GM12878 (cell line): ENCODE results near the gene PDCD11. TPM values are rescaled to one million over a fixed set of nuclear protein-coding genes. Genes with fewer than 3 reads are reported as not detected.

ENCODE experiments used
- ATAC-seq: fragments of 200-7000 bp; cut with Tn5 transposase; 3 replicates; pipeline ENCODE4 v1.9.1; 2020; ENCODE audit warnings: mild to moderate bottlenecking, moderate library complexity
- BruUV-seq: library from RNA; stranded (reverse); fragments of 400-500 nt; replicated peaks from 2 replicates; lab custom pipeline; 2021; lab: Mats Ljungman, UMichigan
- CTCF ChIA-PET: fragments of 300-600 bp; sonication (Branson Sonifier 250); formaldehyde crosslinking; extraction: SDS; loops from one replicate; lab custom pipeline; 2021; ENCODE audit warnings: inconsistent platforms; lab: Yijun Ruan, JAX
- POLR2A ChIA-PET: fragments of 350-600 bp; formaldehyde crosslinking; extraction: SDS; loops from one replicate; lab custom pipeline; 2021; ENCODE audit warnings: inconsistent platforms; lab: Charles Lee
- RAD21 ChIA-PET: fragments of 300-600 bp; sonication (Branson Sonifier 250); formaldehyde crosslinking; loops from one replicate; lab custom pipeline; 2023; ENCODE audit warnings: antibody characterized with exemption; ENCODE audit not compliant: unreplicated experiment; lab: Charles Lee
- SMC1A ChIA-PET: fragments of 300-600 bp; sonication (Branson Sonifier 250); formaldehyde crosslinking; loops from one replicate; lab custom pipeline; 2023; ENCODE audit not compliant: unreplicated experiment, uncharacterized antibody; lab: Charles Lee
- DNase-seq: peaks from one replicate; pipeline ENCODE4 v3.0.0-alpha.2; 2011; ENCODE audit warnings: low read depth, low spot score
- FAIRE-seq: peaks from 3 replicates; lab custom pipeline; 2011; peaks lifted over from hg19 to GRCh38; lab: Jason Lieb, UNC
- H2AFZ ChIP-seq: 2 replicates; pipeline ENCODE4 v1.6.0; 2011; ENCODE audit warnings: low read depth, low read length, control low read depth; ENCODE audit not compliant: control insufficient read depth
- H3K27ac ChIP-seq: 2 replicates; pipeline ENCODE4 v1.5.1; 2011; ENCODE audit warnings: control low read depth; ENCODE audit not compliant: control insufficient read depth, insufficient read depth
- H3K27me3 ChIP-seq, 2 experiments: replicated peaks in 1 of 2; 2 replicates each; pipeline versions ENCODE4 v1.6.0 to v1.6.1; 2011; ENCODE audit warnings: low read length in 1 of 2; ENCODE audit not compliant: control insufficient read depth in 2 of 2, insufficient read depth in 2 of 2
- H3K36me3 ChIP-seq, 2 experiments: 2 replicates each; pipeline ENCODE4 v1.5.1; 2011; ENCODE audit warnings: low read length in 1 of 2; ENCODE audit not compliant: control insufficient read depth in 2 of 2, insufficient read depth in 2 of 2
- H3K4me1 ChIP-seq: 2 replicates; pipeline ENCODE4 v1.6.1; 2011; ENCODE audit warnings: mild to moderate bottlenecking, low read length, moderate library complexity, mixed read lengths; ENCODE audit not compliant: control insufficient read depth, insufficient read depth
- H3K4me2 ChIP-seq: 2 replicates; pipeline ENCODE4 v1.6.0; 2011; ENCODE audit warnings: control low read depth; ENCODE audit not compliant: control insufficient read depth, insufficient read depth
- H3K4me3 ChIP-seq: fragments of 200-600 bp; sonication (generic); 2 replicates; pipeline ENCODE4 v1.5.1; 2016
- H3K79me2 ChIP-seq: 2 replicates; pipeline ENCODE4 v1.6.0; 2011; ENCODE audit warnings: low read length; ENCODE audit not compliant: control insufficient read depth, insufficient read depth
- H3K9ac ChIP-seq: 2 replicates; pipeline ENCODE4 v1.8.0; 2011; ENCODE audit warnings: low read length, control low read depth, mixed read lengths; ENCODE audit not compliant: control insufficient read depth, insufficient read depth
- H3K9me3 ChIP-seq: replicated peaks from 3 replicates; pipeline ENCODE4 v1.5.1; 2011; ENCODE audit warnings: mild to moderate bottlenecking, low read length; ENCODE audit not compliant: control insufficient read depth, insufficient read depth
- H4K20me1 ChIP-seq: 2 replicates; pipeline ENCODE4 v1.6.0; 2011; ENCODE audit not compliant: control insufficient read depth, insufficient read depth
- BACH1 ChIP-seq: fragments of 450-650 bp; IDR thresholded peaks from 2 replicates; pipeline ENCODE4 v1.6.1; 2017; ENCODE audit warnings: mild to moderate bottlenecking, borderline replicate concordance
- MLLT1 ChIP-seq: fragments of 450-650 bp; IDR thresholded peaks from 2 replicates; pipeline ENCODE4 v1.6.1; 2016; ENCODE audit warnings: mild to moderate bottlenecking
- MTA3 ChIP-seq: IDR thresholded peaks from 2 replicates; pipeline ENCODE4 v1.6.1; 2012; ENCODE audit warnings: low read length, inconsistent platforms, borderline replicate concordance
- SIX5 ChIP-seq: IDR thresholded peaks from 2 replicates; pipeline ENCODE4 v1.6.1; 2011; ENCODE audit warnings: mild to moderate bottlenecking, low read depth, low read length, moderate library complexity; ENCODE audit not compliant: severe bottlenecking
- STAT1 ChIP-seq: fragments of 450-650 bp; conservative IDR thresholded peaks from 2 replicates; pipeline ENCODE4 v1.6.1; 2014; ENCODE audit warnings: antibody characterized with exemption, mild to moderate bottlenecking
- ZSCAN29 ChIP-seq: fragments of 450-650 bp; IDR thresholded peaks from 2 replicates; pipeline ENCODE4 v1.6.1; 2017; ENCODE audit warnings: mild to moderate bottlenecking, moderate library complexity
- WGBS: methylation state at CpG from one replicate; pipeline ENCODE4 v1.1.6; 2016; ENCODE audit warnings: low lambda C conversion rate; ENCODE audit not compliant: insufficient replicate concordance, insufficient coverage; ENCODE audit errors: missing lambda C conversion rate; 5-methylcytosine and 5-hydroxymethylcytosine counted together
- in situ Hi-C: fragments of 300-500 bp; cut with MboI; formaldehyde crosslinking; loops from 9 replicates; pipeline ENCODE4 v1.14.3; 2018; ENCODE audit warnings: mixed read lengths
- intact Hi-C: fragments of 100-400 bp; cut with micrococcal nuclease; formaldehyde crosslinking; loops from one replicate; pipeline ENCODE4 v1.14.2; 2022; ENCODE audit not compliant: unreplicated experiment
- polyA plus RNA-seq, 11 experiments: library from polyadenylated mRNA; depleted of rRNA in 4 of 11; unstranded in 6 of 11; stranded (reverse) in 5 of 11; fragments of >200 nt; fragmentation: Nextera tagmentation in 4 of 11; fragmentation: Illumina TruSeq in 1 of 11; extraction: Ambion mirVana in 4 of 11; extraction: Trizol in 1 of 11; gene quantifications; 1 replicate in 1 of 11; 2 replicates in 10 of 11; pipeline versions ENCODE4 v1.2.1 to v1.2.3, GENCODE V29; 2011 to 2016; ENCODE audit warnings: inconsistent platforms in 2 of 11, missing spikeins in 2 of 11, low read depth in 1 of 11
- total RNA-seq, 4 experiments: library from RNA; depleted of rRNA in 3 of 4; stranded (reverse); fragments of >200 nt in 3 of 4; fragmentation: Illumina TruSeq in 1 of 4; extraction: Trizol in 1 of 4; gene quantifications; 2 replicates each; pipeline versions ENCODE4 v1.2.1 to v1.2.3, GENCODE V29; 2013 to 2021

Gene PDCD11
- total and polyA plus RNA-seq, 10 of the 15 experiments (the other 5 are each of a cell fraction or from before 2014, with no cell fraction given) = 13.9 to 69.7 (median 44.8) TPM

DNA sequence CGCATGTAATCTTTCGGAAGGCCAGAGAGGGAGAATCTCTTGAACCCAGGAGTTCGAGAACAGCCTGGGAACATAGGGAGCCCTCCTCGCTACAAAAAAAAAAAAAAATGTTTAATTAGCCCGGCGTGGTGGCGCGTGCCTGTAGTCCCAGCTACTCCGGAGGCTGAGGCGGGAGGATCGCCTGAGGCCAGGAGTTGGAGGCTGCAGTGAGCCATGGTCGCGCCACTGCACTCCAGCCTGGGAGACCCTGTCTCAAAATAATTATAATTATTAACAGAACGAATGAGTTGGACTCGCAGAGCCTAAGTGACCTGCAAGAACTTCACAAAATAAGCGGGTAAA lies 46.3 kb upstream of the PDCD11 start:
- H3K36me3 ChIP-seq = peaks cover 0 to 2% of the 10 kb centered on the region in 2 experiments; a peak in 2 of 4 replicates
- RAD21 ChIA-PET = no interaction called here
- DNase-seq (no peak), ATAC-seq (no peak)
- H3K79me2 ChIP-seq = peaks cover 15% of the 10 kb centered on the region
- intact Hi-C loops = loop anchor here (2.0 to 5.0 kb wide), 2 partner anchors 19 to 47 kb away; partner anchors contain the start of genes ATP5MK and PDCD11
- in situ Hi-C loops = no loop called here
- peak overlapping the region; percentile 81 for H3K4me2 ChIP-seq
- peak overlapping the region; percentile 85 for H3K4me3 ChIP-seq
- no peak for TF ChIP-seq ZSCAN29
- TF ChIP-seq MLLT1 = 0 out of 2 replicates have a peak, but pooled peaks have one; percentile 60
- no peak for TF ChIP-seq MTA3
- TF ChIP-seq BACH1 = 0 out of 2 replicates have a peak, but pooled peaks have one; percentile 18
- TF ChIP-seq STAT1 = no peak
- TF ChIP-seq SIX5 = no peak
- TF ChIP-seq, all 136 proteins: peak for 2
- ChIA-PET POLR2A (interaction anchor here (0.6 to 1.9 kb wide), 4 partner anchors 17 to 66 kb away, joined by 3 to 8 read pairs (median 4); no protein-coding TSS in a partner anchor), CTCF (interaction anchor here (0.6 kb wide), 3 partner anchors 19 to 67 kb away, joined by 3 to 4 read pairs (median 3); no protein-coding TSS in a partner anchor), SMC1A (no interaction called here)
- no peaks in the 10 kb centered on the region for H3K9me3 ChIP-seq
- H4K20me1 ChIP-seq = no peaks in the 10 kb centered on the region
- no peaks in the 10 kb centered on the region for H3K4me1 ChIP-seq
- peak overlapping the region; percentile 82 for H3K27ac ChIP-seq
- FAIRE-seq = no peak
- no peaks in the 10 kb centered on the region for H3K27me3 ChIP-seq
- 52% methylated on average over 15 of the region's 16 CpGs for WGBS
- no TSS peak for BruUV-seq
- peak overlapping the region; percentile 99 for H2AFZ ChIP-seq
- peak overlapping the region; percentile 84 for H3K9ac ChIP-seq
